GM13976 (cell line): ENCODE results near the gene TSPAN9.

Experiments used
- DNase-seq: peaks from one replicate; pipeline ENCODE4 v3.0.0; 2012; ENCODE audit warnings: low spot score
- in situ Hi-C: fragments of 300-500 bp; cut with MboI; formaldehyde crosslinking; loops from one replicate; pipeline ENCODE4 v1.12.0; 2022; ENCODE audit warnings: low sequenced_read_pairs, mixed read lengths, inconsistent platforms; ENCODE audit not compliant: unreplicated experiment
- TF ChIP-seq, protein P1 (sequence below): IDR thresholded peaks from 2 replicates; pipeline ENCODE4 v1.5.1; 2012; ENCODE audit warnings: borderline replicate concordance, mild to moderate bottlenecking; ENCODE audit not compliant: insufficient read depth; ENCODE audit errors: extremely low read depth, missing control alignments, control extremely low read depth

TSPAN9 gene

DNA sequence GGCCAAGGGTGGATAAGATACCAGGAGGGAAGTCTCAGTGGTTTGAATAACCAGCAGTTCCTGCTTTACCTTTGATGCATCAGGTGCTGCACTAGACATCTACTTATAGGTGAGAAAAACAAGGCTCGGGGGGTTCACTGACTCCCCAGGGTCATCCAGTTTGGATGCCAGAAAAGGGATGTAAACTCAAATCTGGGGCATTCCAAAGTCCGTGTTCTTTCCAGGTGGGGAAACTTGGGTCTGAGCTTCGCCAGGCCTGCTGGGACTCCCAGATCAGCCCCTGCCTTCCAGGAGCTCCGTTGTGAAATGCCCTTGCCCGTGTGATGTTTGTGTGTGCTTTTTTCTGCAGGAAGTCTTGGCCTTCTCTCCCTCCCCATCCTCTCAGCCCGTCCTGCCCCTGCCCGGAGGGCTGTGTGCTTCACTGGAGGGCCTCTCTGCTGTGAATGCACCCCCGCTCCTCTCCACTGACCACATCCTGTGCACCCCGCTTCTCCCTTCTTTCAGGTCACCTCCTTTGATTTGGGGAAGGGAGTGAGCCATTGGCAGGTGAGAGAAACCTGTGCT, 42.1 kb downstream of the TSPAN9 start:
- DNase-seq, result no peak
- TF ChIP-seq, protein P1, sequence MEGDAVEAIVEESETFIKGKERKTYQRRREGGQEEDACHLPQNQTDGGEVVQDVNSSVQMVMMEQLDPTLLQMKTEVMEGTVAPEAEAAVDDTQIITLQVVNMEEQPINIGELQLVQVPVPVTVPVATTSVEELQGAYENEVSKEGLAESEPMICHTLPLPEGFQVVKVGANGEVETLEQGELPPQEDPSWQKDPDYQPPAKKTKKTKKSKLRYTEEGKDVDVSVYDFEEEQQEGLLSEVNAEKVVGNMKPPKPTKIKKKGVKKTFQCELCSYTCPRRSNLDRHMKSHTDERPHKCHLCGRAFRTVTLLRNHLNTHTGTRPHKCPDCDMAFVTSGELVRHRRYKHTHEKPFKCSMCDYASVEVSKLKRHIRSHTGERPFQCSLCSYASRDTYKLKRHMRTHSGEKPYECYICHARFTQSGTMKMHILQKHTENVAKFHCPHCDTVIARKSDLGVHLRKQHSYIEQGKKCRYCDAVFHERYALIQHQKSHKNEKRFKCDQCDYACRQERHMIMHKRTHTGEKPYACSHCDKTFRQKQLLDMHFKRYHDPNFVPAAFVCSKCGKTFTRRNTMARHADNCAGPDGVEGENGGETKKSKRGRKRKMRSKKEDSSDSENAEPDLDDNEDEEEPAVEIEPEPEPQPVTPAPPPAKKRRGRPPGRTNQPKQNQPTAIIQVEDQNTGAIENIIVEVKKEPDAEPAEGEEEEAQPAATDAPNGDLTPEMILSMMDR, result no peak
- in situ Hi-C loops, result no loop called here

DNA sequence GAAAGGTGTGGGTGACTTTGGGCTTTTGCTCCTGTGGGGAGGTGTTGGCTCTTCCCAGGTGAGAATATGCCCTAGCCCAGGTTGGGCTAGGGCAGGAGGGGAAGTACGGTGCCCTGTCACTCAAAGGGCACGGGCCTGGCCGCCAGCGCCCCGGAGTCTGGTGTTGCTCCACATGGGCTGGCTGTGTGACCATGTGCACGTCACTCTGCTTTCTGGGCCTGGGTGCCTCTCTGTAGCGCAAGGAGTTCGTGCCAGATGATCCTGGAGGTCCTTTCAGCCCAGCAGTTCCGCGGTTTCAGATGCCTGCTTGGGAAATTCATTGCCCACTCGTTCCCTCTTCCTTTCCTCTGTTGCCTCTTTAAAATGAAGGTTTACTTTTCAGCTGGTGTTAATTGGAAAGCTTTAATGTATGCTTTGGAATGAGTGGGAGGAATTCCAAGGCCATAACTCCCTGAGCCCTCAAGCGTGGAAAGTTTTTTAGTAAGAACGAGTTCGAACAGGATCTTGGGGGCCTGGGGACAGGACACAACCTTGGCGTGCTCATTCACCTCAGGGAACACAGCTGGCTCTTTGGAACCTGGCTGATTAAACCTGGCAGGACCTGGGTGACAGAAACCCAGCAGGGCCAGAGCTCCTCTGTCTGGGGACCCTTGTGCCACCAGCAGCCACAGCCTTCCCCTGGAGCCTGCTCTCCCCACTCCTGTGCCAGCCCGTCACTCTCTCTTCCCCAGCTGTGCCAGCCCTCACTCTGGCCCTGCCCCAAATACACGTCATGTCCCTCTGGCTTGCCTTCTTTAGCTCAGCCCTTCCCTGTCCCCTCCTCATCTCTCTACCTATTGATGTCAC, 42.8 kb downstream of the TSPAN9 start:
- DNase-seq, result no peak
- in situ Hi-C loops, result no loop called here
- TF ChIP-seq, protein P1, result no peak

DNA sequence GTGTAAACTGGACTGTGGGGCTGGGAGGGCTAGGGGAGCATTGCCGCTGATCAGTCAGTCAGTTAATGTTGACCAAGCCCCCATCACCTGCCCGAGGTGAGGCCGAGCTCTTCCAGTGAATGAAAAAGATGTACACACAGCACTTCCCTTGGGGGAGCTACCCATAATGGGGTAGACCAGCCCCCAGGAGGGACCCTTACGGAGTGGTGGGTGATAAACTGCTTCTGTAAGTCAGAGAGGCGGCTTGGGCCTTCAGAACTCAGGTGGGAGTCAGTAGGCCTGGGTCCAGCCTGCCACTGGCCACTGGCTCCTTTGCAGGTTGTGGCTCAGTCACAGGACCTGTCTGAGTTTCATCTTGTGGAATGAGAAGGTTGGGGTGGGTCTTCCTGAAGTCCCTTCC, 43.5 kb downstream of the TSPAN9 start:
- DNase-seq, result no peak
- TF ChIP-seq, protein P1, result no peak
- in situ Hi-C loops, result no loop called here

DNA sequence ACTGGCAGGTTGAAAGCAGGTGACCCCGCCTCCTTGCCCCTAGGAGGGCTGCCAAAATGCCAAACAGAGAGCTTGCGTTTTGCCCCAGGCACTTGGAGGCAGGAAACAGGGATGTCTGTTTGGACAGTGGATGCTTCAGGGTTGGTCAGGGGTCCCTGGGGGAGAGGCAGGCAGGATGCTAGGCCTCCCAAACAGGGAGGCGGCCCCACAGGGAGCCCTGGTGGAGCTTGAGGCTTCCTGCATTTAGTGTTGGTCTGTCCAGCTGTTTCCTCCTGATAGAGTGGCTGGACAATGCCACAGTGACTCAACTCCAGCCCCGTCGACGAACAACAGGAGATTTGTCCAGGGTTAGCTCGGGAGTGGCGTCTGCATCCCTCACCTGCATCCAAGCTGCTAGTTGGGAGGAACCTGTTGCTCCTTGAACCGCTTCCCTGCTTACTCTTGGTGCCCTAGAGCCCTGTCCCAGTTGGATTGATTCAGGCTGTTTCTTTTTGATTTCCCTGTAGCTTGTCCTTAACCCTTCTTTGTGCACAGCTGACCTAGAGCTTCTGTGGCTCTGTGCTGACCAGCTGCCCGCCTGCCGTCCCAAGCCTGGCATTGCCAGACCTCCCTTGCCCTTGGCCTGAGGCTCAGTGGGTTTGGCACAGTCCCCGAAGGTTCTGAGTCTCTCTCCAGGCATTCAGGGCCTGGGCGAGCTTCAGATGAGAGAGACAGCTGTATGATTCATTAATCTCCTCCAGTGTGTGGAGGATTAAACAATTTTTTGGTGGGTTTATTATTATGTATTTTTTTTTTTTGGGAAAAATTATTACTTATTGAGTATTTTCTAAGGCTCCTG, 45.9 kb downstream of the TSPAN9 start:
- no peak for DNase-seq
- in situ Hi-C loops, result no loop called here
- TF ChIP-seq, protein P1, result no peak

DNA sequence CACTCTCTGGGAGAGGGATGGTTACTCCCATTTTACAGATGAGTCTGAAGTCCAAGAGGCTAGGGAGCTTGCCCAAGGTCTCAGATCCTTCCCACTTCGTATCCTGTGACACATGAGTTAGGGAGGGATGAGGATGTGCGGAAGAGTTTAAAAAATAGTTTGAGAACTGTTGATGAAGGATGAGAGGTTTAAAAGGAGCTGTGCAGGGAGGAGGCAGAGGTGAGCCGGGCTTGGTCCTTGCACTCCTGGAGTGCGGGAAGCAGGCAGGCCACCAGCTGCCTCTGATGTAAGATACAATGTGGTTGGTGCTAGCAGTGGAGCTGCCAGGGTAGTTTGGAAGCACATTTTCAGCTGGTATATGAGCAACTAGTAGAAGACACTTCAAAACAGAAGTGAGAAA, 46.5 kb downstream of the TSPAN9 start:
- DNase-seq, result no peak
- TF ChIP-seq, protein P1, result no peak
- in situ Hi-C loops, result no loop called here

DNA sequence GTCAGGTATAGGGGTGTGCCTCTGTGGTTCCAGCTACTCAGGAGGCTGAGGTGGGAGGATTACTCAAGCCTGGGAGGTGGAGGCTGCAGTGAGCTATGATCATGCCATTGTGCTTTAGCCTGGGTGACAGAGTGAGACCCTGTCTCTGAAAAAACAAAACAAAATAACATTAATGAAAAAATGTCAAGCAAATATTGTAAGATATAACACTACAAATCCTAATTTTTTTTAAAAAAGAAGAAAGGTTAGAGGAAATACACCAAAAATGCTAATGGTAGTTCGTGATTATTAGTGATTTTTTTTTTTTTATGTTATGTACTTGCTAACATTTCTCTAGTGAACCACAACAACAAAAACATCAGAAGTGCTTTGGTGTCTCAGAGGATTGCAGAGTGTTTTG, 47.7 kb downstream of the TSPAN9 start:
- in situ Hi-C loops, result no loop called here
- TF ChIP-seq, protein P1, result no peak
- DNase-seq, result no peak
